ENCODE results near the gene DDX24.

DNA sequence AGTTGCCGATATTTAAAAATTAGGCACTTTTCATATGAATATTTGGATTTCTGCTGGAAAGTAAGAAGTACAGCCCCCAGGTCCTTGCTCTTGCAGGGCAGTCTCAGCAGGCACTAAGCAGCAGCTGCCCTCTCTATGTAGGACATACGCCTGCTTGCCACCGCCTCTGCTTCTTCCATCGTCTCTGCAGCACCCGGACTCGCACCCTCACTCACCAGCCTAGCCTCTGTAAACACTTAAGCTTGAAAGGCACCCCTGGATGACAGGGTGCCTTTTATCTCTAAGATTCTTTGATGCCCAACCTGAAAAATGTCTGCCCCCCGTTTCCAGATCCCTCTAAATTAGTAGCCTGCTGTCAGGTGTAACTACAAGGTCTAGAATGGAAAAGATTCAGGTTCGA lies 35.9 kb downstream of the DDX24 start:
- TF ChIP-seq POLR2A (IDR thresholded peaks at IDR 0.05) (no peak), EP300 (IDR thresholded peaks at IDR 0.05) (no peak), POLR2AphosphoS5 (IDR thresholded peaks at IDR 0.05) (no peak)
- TF ChIP-seq, protein P1, sequence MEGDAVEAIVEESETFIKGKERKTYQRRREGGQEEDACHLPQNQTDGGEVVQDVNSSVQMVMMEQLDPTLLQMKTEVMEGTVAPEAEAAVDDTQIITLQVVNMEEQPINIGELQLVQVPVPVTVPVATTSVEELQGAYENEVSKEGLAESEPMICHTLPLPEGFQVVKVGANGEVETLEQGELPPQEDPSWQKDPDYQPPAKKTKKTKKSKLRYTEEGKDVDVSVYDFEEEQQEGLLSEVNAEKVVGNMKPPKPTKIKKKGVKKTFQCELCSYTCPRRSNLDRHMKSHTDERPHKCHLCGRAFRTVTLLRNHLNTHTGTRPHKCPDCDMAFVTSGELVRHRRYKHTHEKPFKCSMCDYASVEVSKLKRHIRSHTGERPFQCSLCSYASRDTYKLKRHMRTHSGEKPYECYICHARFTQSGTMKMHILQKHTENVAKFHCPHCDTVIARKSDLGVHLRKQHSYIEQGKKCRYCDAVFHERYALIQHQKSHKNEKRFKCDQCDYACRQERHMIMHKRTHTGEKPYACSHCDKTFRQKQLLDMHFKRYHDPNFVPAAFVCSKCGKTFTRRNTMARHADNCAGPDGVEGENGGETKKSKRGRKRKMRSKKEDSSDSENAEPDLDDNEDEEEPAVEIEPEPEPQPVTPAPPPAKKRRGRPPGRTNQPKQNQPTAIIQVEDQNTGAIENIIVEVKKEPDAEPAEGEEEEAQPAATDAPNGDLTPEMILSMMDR (IDR thresholded peaks at IDR 0.05) = no peak
